ENCODE measurements around the gene MTHFD1L.

The MTHFD1L gene

GRCh38 chr6:150899231-150899630 is 33.7 kb downstream of the MTHFD1L start:
- no peak for FAIRE-seq

- FAIRE-seq, result no peak
Observed at GRCh38 chr6:150900049-150900448, 34.5 kb downstream of the MTHFD1L start.

GRCh38 chr6:150902142-150902776 is 36.8 kb downstream of the MTHFD1L start:
- FAIRE-seq, result no peak

GRCh38 chr6:150905769-150906168 is 40.3 kb downstream of the MTHFD1L start:
- no peak for FAIRE-seq

GRCh38 chr6:150906641-150907326 is 41.3 kb downstream of the MTHFD1L start:
- FAIRE-seq, result no peak

DNA sequence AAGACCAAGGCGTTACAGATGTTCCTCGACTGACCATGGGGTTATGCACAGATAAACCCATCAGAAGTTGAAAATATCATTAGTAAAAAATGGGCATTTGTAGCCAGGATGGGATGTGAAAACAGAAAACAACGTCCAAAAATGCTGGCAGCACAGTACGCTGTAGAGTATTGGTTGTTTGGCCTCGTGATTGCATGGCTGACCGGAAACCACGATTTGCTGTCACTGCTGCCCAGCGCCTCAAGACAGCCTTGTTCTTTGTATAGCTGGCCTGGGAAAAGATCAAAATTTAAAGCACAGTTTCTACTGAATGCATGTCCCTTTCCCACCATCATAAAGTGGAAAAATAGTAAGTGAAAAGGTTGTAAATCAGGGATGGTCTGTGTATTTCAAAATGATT is 41.9 kb downstream of the MTHFD1L start:
- no peak for FAIRE-seq

GRCh38 chr6:150908901-150909300 is 43.4 kb downstream of the MTHFD1L start:
- no peak for FAIRE-seq

DNA sequence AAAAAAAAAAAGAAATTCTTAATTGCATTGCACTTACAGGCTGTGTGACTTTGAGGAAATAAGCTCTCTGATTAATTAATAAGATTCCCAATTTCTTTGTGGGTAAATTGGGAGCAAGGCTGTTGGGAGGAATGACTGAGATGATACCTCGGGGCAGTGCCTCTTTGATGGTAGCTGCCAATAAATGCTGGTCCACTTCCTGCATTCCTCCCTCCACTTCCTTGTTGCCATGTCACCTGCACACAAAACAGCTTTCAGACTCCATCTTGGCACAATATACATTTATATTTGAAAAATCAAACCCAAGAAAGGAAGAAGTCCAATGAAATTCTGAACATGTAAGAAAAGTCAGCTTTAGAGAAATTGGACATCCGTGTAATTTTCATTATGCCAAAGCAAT is 45.1 kb downstream of the MTHFD1L start:
- FAIRE-seq, result no peak

DNA sequence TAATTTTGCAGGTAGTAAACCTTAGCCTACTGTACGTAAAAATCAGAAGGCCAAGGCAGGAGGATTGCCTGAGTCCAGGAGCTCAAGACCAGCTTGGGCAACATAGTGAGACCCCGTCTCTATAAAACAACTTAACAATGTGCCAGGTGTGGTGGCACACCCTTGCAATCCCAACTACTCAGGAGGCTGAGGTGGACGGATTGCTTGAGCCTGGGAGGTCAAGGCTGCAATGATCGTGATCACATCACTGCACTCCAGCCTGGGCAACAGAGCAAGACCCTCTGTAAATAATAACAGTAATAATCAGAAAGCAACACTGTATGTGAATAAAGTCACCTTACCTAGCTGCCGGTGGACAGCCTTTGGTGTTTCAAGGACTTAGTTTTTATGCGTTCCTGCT is 48.9 kb downstream of the MTHFD1L start:
- no peak for FAIRE-seq

DNA sequence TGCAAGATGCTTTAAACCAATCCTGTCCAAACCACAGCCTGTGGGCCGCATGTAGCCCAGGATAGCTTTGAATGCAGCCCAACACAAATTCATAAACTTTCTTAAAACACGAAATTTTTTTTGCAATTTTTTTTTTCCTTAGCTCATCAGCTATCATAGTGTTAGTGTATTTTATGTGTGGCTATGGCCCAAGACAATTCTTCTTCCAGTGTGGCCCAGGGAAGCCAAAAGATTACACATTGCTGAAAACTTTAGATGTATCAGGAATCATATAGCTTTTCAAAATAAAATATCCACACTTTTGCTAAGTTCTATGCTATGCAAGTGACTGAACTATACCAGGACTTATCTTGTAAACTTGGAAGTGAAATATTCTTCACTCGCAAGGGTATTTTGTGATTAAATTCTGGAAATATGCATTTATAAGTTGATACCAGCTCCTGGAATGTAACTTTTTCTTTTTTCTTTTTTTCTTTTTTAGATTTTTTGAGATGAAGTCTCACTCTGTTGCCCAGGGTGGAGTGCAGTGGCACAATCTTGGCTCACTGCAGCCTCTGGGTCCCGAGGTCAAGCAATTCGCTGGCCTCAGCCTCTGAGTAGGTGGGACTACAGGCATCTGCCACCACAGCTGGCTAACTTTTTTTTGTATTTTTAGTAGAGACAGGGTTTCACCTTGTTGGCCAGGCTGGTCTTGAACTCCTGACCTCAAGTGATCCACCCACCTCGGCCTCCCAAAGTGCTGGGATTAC is 49.8 kb downstream of the MTHFD1L start:
- no peak for FAIRE-seq

GRCh38 chr6:150915880-150916265 is 50.4 kb downstream of the MTHFD1L start:
- no peak for FAIRE-seq

GRCh38 chr6:150919938-150920337 is 54.4 kb downstream of the MTHFD1L start:
- FAIRE-seq, result no peak

DNA sequence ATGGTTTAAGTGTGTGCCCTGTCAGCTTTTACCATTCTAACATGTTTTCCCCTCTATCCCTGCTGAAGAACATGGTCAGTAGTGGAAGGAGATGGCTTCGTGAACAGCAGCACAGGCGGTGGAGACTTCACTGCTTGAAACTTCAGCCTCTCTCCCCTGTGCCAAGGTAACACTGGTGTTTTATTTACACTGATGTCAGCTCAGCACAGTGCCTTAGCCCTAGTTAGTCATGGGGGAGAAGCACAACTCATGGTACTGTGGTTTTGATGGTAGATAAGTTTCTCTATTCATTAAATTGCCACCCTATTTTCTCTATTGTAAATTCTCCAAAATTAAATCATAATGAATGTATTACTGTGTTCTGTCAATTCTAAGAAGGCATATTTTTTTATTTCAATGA is 56.6 kb downstream of the MTHFD1L start:
- FAIRE-seq, result no peak

DNA sequence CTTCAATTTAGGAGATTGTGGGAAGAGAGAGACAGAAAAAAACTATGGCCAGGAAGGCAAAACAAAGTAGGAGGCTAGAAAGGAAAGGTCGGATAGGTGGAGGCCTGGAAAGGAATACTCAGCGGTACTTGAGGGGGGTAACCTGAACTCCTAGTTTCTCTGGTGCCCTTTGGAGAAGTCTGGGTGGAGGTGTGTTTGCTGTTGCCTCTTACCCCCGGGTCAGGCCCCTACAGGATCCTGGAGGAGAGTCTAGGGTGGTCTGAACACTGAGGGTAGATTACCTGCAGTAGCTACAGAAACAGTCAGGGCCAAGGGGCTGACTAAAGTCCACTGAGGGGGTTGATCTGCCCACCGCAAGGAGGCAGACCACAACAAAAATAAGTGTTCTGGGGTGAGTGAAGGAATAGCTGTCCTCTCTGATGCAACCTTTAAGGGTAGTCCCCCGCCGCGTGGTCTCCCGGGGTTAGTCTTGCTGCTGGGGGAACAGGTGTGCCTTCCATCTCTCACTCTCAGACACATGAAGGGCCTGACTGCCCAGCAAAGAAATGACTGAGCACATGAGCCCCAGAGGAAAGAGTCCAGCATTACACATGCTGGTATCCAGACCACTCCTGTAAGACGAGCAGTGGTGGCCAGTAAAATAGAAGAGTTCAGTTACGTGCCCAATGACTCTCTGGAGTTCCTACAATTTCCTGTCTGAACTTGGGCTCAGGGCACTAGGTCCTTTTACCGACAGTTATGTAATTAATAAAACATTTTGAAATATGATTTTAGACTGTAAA is 59.5 kb downstream of the MTHFD1L start:
- no peak for FAIRE-seq

- no peak for FAIRE-seq
Observed at GRCh38 chr6:150925590-150925928, 60.1 kb downstream of the MTHFD1L start.

DNA sequence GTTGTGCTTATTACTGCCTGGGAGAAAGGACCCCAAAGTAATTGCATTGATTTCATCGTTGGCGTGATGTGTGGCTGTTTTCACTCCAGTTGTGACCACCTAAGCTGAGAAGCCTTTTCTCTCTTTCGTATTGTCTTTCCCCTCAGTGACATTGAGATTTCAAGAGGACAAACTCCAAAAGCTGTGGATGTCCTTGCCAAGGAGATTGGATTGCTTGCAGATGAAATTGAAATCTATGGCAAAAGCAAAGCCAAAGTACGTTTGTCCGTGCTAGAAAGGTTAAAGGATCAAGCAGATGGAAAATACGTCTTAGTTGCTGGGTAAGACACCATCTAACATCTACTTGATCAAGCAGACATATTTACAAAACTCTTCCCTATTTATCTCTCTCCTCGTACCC is 60.5 kb downstream of the MTHFD1L start:
- FAIRE-seq, result no peak

GRCh38 chr6:150928882-150929281 is 63.4 kb downstream of the MTHFD1L start:
- no peak for FAIRE-seq

GRCh38 chr6:150929416-150929815 is 63.9 kb downstream of the MTHFD1L start:
- FAIRE-seq, result no peak

GRCh38 chr6:150930841-150931240 is 65.3 kb downstream of the MTHFD1L start:
- no peak for FAIRE-seq

DNA sequence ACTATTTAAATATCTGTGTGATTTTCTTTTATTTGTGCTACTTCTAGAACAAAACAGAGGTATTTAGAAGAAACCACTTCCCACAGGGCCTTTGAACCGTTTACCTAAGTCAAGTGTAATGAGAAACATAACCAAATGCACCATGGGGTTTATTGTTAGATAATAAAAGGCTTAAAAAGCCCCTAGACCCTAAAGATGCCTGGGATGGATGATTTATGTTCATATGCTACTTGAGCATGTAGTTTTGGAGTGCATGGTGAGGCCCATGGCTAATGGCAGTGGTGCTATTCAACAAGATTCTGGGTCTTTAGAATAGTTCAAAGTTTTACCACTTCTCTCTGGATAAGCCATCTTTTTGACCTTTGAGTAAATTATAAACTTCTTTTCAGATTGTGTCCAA is 65.9 kb downstream of the MTHFD1L start:
- no peak for FAIRE-seq

- no peak for FAIRE-seq
Observed at GRCh38 chr6:150932996-150933395, 67.5 kb downstream of the MTHFD1L start.

GRCh38 chr6:150934380-150934779 is 68.9 kb downstream of the MTHFD1L start:
- no peak for FAIRE-seq

GRCh38 chr6:150936021-150936555 is 70.6 kb downstream of the MTHFD1L start:
- FAIRE-seq, result no peak

All from islet of Langerhans (tissue), 1 donor.